Activated T-helper 17 cell treated with anti-CD3 and anti-CD28 coated beads, Interleukin-2, amount 50 U/mL, for 72 hours (primary cell): ENCODE measurements around the gene KCNIP1. TPM values are rescaled to one million over a fixed set of nuclear protein-coding genes. Genes with fewer than 3 reads are reported as not detected.

Experiments used
- ATAC-seq: fragments of 150-1000 bp; cut with Tn5 transposase; replicated peaks from 2 replicates; pipeline ENCODE4 v1.10.0; 2021; ENCODE audit warnings: mild to moderate bottlenecking, moderate library complexity
- H3K27ac Mint-ChIP-seq: one replicate; pipeline ENCODE4 v1.8.0; 2022; ENCODE audit warnings: mixed read lengths
- H3K27me3 Mint-ChIP-seq: one replicate; pipeline ENCODE4 v1.8.0; 2022; ENCODE audit warnings: mixed read lengths
- H3K36me3 Mint-ChIP-seq: one replicate; pipeline ENCODE4 v1.8.0; 2022; ENCODE audit warnings: low read depth, mild to moderate bottlenecking, mixed read lengths
- H3K4me1 Mint-ChIP-seq: one replicate; pipeline ENCODE4 v1.8.0; 2022; ENCODE audit warnings: mixed read lengths
- H3K4me3 Mint-ChIP-seq: one replicate; pipeline ENCODE4 v1.8.0; 2022; ENCODE audit warnings: mild to moderate bottlenecking, mixed read lengths
- H3K9me3 Mint-ChIP-seq: one replicate; pipeline ENCODE4 v1.8.0; 2022; ENCODE audit warnings: mixed read lengths
- total RNA-seq, 2 donors: library from RNA; stranded (reverse); gene quantifications; one replicate each; pipeline ENCODE4 v1.2.3, GENCODE V29; 2022

Gene KCNIP1
- total RNA-seq, 2 donors from 2014 or later: not detected

GRCh38 chr5:170476704-170477103 is 27.1 kb upstream of the KCNIP1 start:
- ATAC-seq: no peak
- Mint-ChIP-seq H3K27me3 (peaks cover 48% of the 10 kb centered on the region), H3K4me1 (no peaks in the 10 kb centered on the region)

GRCh38 chr5:170477906-170478305 is 25.9 kb upstream of the KCNIP1 start:
- Mint-ChIP-seq H3K36me3 (no peaks in the 10 kb centered on the region), H3K27ac (no peak overlapping the region), H3K4me3 (no peak overlapping the region), H3K9me3 (no peaks in the 10 kb centered on the region), H3K4me1 (no peaks in the 10 kb centered on the region), H3K27me3 (peaks cover 49% of the 10 kb centered on the region)
- ATAC-seq: no peak

More at GRCh38 chr5:170476704-170477103, 27.1 kb upstream of the KCNIP1 start:
- Mint-ChIP-seq H3K36me3 (no peaks in the 10 kb centered on the region), H3K4me3 (no peak overlapping the region), H3K27ac (no peak overlapping the region), H3K9me3 (no peaks in the 10 kb centered on the region)

GRCh38 chr5:170478306-170478705 is 25.5 kb upstream of the KCNIP1 start:
- Mint-ChIP-seq H3K4me1 (no peaks in the 10 kb centered on the region), H3K27ac (no peak overlapping the region), H3K36me3 (no peaks in the 10 kb centered on the region), H3K9me3 (no peaks in the 10 kb centered on the region), H3K27me3 (peaks cover 47% of the 10 kb centered on the region), H3K4me3 (no peak overlapping the region)
- ATAC-seq: no peak

GRCh38 chr5:170479484-170479883 is 24.3 kb upstream of the KCNIP1 start:
- Mint-ChIP-seq H3K27me3 (peaks cover 53% of the 10 kb centered on the region), H3K9me3 (no peaks in the 10 kb centered on the region), H3K4me3 (no peak overlapping the region), H3K4me1 (no peaks in the 10 kb centered on the region), H3K27ac (no peak overlapping the region), H3K36me3 (no peaks in the 10 kb centered on the region)
- no peak for ATAC-seq

GRCh38 chr5:170480260-170480659 is 23.6 kb upstream of the KCNIP1 start:
- Mint-ChIP-seq H3K4me1 (no peaks in the 10 kb centered on the region), H3K27ac (no peak overlapping the region), H3K9me3 (no peaks in the 10 kb centered on the region), H3K4me3 (no peak overlapping the region), H3K27me3 (peaks cover 52% of the 10 kb centered on the region), H3K36me3 (no peaks in the 10 kb centered on the region)
- ATAC-seq: no peak

- no peak overlapping the region for H3K4me3 Mint-ChIP-seq
- H3K36me3 Mint-ChIP-seq: no peaks in the 10 kb centered on the region
- H3K4me1 Mint-ChIP-seq: no peaks in the 10 kb centered on the region
- H3K27me3 Mint-ChIP-seq: peaks cover 46% of the 10 kb centered on the region
- H3K27ac Mint-ChIP-seq: no peak overlapping the region
- no peak for ATAC-seq
- no peaks in the 10 kb centered on the region for H3K9me3 Mint-ChIP-seq
Measured at GRCh38 chr5:170481849-170482248, 22.0 kb upstream of the KCNIP1 start.

GRCh38 chr5:170482511-170482910 is 21.3 kb upstream of the KCNIP1 start:
- Mint-ChIP-seq H3K36me3 (no peaks in the 10 kb centered on the region), H3K9me3 (no peaks in the 10 kb centered on the region), H3K27ac (no peak overlapping the region), H3K4me1 (no peaks in the 10 kb centered on the region), H3K27me3 (peaks cover 44% of the 10 kb centered on the region), H3K4me3 (no peak overlapping the region)
- no peak for ATAC-seq

- no peak overlapping the region for H3K27ac Mint-ChIP-seq
- no peaks in the 10 kb centered on the region for H3K36me3 Mint-ChIP-seq
- H3K9me3 Mint-ChIP-seq: no peaks in the 10 kb centered on the region
- ATAC-seq: no peak
- H3K4me1 Mint-ChIP-seq: peaks cover 3% of the 10 kb centered on the region
- H3K27me3 Mint-ChIP-seq: peaks cover 46% of the 10 kb centered on the region
- H3K4me3 Mint-ChIP-seq: no peak overlapping the region
Measured at GRCh38 chr5:170483701-170484458, 19.9 kb upstream of the KCNIP1 start.

- no peak for ATAC-seq
- Mint-ChIP-seq H3K27me3 (peaks cover 45% of the 10 kb centered on the region), H3K4me3 (no peak overlapping the region), H3K4me1 (peaks cover 3% of the 10 kb centered on the region), H3K36me3 (no peaks in the 10 kb centered on the region), H3K27ac (no peak overlapping the region), H3K9me3 (no peaks in the 10 kb centered on the region)
Measured at GRCh38 chr5:170484459-170484831, 19.4 kb upstream of the KCNIP1 start.

GRCh38 chr5:170484847-170485615 is 18.8 kb upstream of the KCNIP1 start:
- Mint-ChIP-seq H3K9me3 (no peaks in the 10 kb centered on the region), H3K36me3 (no peaks in the 10 kb centered on the region), H3K27ac (no peak overlapping the region), H3K27me3 (peaks cover 39% of the 10 kb centered on the region), H3K4me3 (no peak overlapping the region), H3K4me1 (peaks cover 3% of the 10 kb centered on the region)
- ATAC-seq: no peak

- Mint-ChIP-seq H3K36me3 (no peaks in the 10 kb centered on the region), H3K27ac (no peak overlapping the region), H3K4me1 (peaks cover 3% of the 10 kb centered on the region), H3K27me3 (peaks cover 39% of the 10 kb centered on the region), H3K9me3 (no peaks in the 10 kb centered on the region), H3K4me3 (no peak overlapping the region)
- no peak for ATAC-seq
Measured at GRCh38 chr5:170485616-170485911, 18.3 kb upstream of the KCNIP1 start.

- Mint-ChIP-seq H3K36me3 (no peaks in the 10 kb centered on the region), H3K27me3 (peaks cover 35% of the 10 kb centered on the region), H3K9me3 (no peaks in the 10 kb centered on the region), H3K27ac (peak overlapping the region; percentile 39), H3K4me3 (no peak overlapping the region), H3K4me1 (peaks cover 3% of the 10 kb centered on the region)
- ATAC-seq: no peak
Measured at GRCh38 chr5:170486371-170486770, 17.4 kb upstream of the KCNIP1 start.

GRCh38 chr5:170488570-170488969 is 15.2 kb upstream of the KCNIP1 start:
- Mint-ChIP-seq H3K4me3 (no peak overlapping the region), H3K36me3 (no peaks in the 10 kb centered on the region), H3K4me1 (peaks cover 3% of the 10 kb centered on the region), H3K27me3 (peaks cover 32% of the 10 kb centered on the region), H3K27ac (no peak overlapping the region), H3K9me3 (no peaks in the 10 kb centered on the region)
- no peak for ATAC-seq

GRCh38 chr5:170489199-170489598 is 14.6 kb upstream of the KCNIP1 start:
- H3K27ac Mint-ChIP-seq: no peak overlapping the region
- no peaks in the 10 kb centered on the region for H3K36me3 Mint-ChIP-seq
- no peak for ATAC-seq
- peaks cover 35% of the 10 kb centered on the region for H3K27me3 Mint-ChIP-seq
- H3K4me1 Mint-ChIP-seq: peaks cover 3% of the 10 kb centered on the region
- H3K9me3 Mint-ChIP-seq: no peaks in the 10 kb centered on the region
- H3K4me3 Mint-ChIP-seq: no peak overlapping the region

GRCh38 chr5:170490381-170490780 is 13.4 kb upstream of the KCNIP1 start:
- Mint-ChIP-seq H3K27ac (no peak overlapping the region), H3K36me3 (no peaks in the 10 kb centered on the region), H3K9me3 (no peaks in the 10 kb centered on the region), H3K4me1 (peaks cover 3% of the 10 kb centered on the region), H3K4me3 (no peak overlapping the region), H3K27me3 (peaks cover 35% of the 10 kb centered on the region)
- no peak for ATAC-seq
